Kidney (tissue), 14 donors: ENCODE data around the gene PHLDA1. TPM values are rescaled to one million over a fixed set of nuclear protein-coding genes. Genes with fewer than 3 reads are reported as not detected.

Source experiments
- DNase-seq, 5 donors: peaks; one replicate each; pipeline ENCODE4 v3.0.0-alpha.2; 2013 to 2020
- FAIRE-seq: peaks from 2 replicates; lab custom pipeline; 2012; peaks lifted over from hg19 to GRCh38; lab: Jason Lieb, UNC
- H3K27ac ChIP-seq, 2 donors: one replicate each; pipeline ENCODE4 v1.7.0; 2013; ENCODE audit warnings: low read depth in 2 of 2, low read length in 2 of 2, inconsistent platforms in 1 of 2
- H3K27me3 ChIP-seq: one replicate; pipeline ENCODE4 v1.7.1; 2013; ENCODE audit warnings: low read length, inconsistent platforms; ENCODE audit not compliant: control insufficient read depth, insufficient read depth
- H3K36me3 ChIP-seq, 3 donors: one replicate each; pipeline versions ENCODE4 v1.7.0 to v1.7.1; 2013; ENCODE audit warnings: low read length in 3 of 3, control low read depth in 1 of 3, inconsistent platforms in 1 of 3; ENCODE audit not compliant: insufficient read depth in 3 of 3, control insufficient read depth in 2 of 3
- H3K4me1 ChIP-seq, 3 donors: one replicate each; pipeline versions ENCODE4 v1.7.0 to v1.7.1; 2013; ENCODE audit warnings: low read length in 3 of 3, inconsistent platforms in 1 of 3, low read depth in 1 of 3; ENCODE audit not compliant: control insufficient read depth in 2 of 3, insufficient read depth in 2 of 3
- H3K4me3 ChIP-seq, 3 donors: one replicate each; pipeline versions ENCODE4 v1.7.0 to v1.8.1; 2013; ENCODE audit warnings: low read length in 3 of 3, control low read depth in 1 of 3, inconsistent platforms in 1 of 3
- H3K9ac ChIP-seq, 3 donors: one replicate each; pipeline versions ENCODE4 v1.7.0 to v1.7.1; 2013; ENCODE audit warnings: low read length in 3 of 3, control low read depth in 1 of 3, inconsistent platforms in 1 of 3
- H3K9me3 ChIP-seq, 3 donors: one replicate each; pipeline versions ENCODE4 v1.7.0 to v1.7.1; 2013; ENCODE audit warnings: low read length in 3 of 3, control low read depth in 1 of 3, inconsistent platforms in 1 of 3; ENCODE audit not compliant: control insufficient read depth in 2 of 3, insufficient read depth in 1 of 3
- CTCF ChIP-seq: IDR thresholded peaks from 3 replicates; pipeline ENCODE4 v1.5.1; 2012; ENCODE audit warnings: mild to moderate bottlenecking, moderate library complexity, borderline replicate concordance; ENCODE audit not compliant: insufficient read depth; ENCODE audit errors: extremely low read depth
- intact Hi-C: fragments of 100-400 bp; cut with DNase I; formaldehyde crosslinking; loops from one replicate; pipeline ENCODE4 v1.11.1; 2022
- polyA plus RNA-seq: library from polyadenylated mRNA; stranded (reverse); fragments of 350-450 nt; fragmentation: Illumina TruSeq; extraction: RNeasy Lipid Tissue Mini Kit (QIAGEN cat#74804); gene quantifications from one replicate; pipeline ENCODE4 v1.2.3, GENCODE V29; 2014; ENCODE audit warnings: low read depth, low replicate concordance; ENCODE audit not compliant: insufficient read depth
- total RNA-seq: library from RNA; stranded (reverse); fragmentation: NEBNext Ultra II Directional; extraction: Animal tissue kit (Norgen Biotek cat#: 25700); gene quantifications from one replicate; pipeline ENCODE4 v1.2.1, GENCODE V29; 2021
- donor health status: control.
- donor health status: control.
- donor health status: control.
- donor health status: control.
- donor health status: control.
- donor health status: DM: yes; HTN: yes; CAD: no.
- donor health status: Normal renal cell carcinoma (clear cell type).

PHLDA1 gene
- total and polyA plus RNA-seq, 2 donors from 2014 or later: 9.5 to 15.3 TPM

GRCh38 chr12:76002598-76003354 lies 28.8 kb downstream of the PHLDA1 start:
- TF ChIP-seq CTCF: no peak
- FAIRE-seq: no peak
- intact Hi-C loops: no loop called here
- Histone ChIP-seq H3K4me1 (no peaks in the 10 kb centered on the region), H3K9me3 (peaks cover 0 to 2% (median 0%) of the 10 kb centered on the region in 3 donors), H3K36me3 (no peaks in the 10 kb centered on the region), H3K27ac (no peak overlapping the region), H3K4me3 (no peak overlapping the region), H3K27me3 (no peaks in the 10 kb centered on the region), H3K9ac (no peak overlapping the region)
- DNase-seq: no peak

- no peak overlapping the region for H3K9ac ChIP-seq
- H3K9me3 ChIP-seq: no peaks in the 10 kb centered on the region
- no peak for TF ChIP-seq CTCF
- H3K27me3 ChIP-seq: no peaks in the 10 kb centered on the region
- no peaks in the 10 kb centered on the region for H3K36me3 ChIP-seq
- DNase-seq (no peak), FAIRE-seq (no peak)
- intact Hi-C loops: no loop called here
- H3K4me1 ChIP-seq: peaks cover 0 to 7% (median 0%) of the 10 kb centered on the region in 3 donors
- no peak overlapping the region for H3K27ac ChIP-seq
- no peak overlapping the region for H3K4me3 ChIP-seq
Measured at GRCh38 chr12:75998292-75999063, 33.1 kb downstream of the PHLDA1 start.

GRCh38 chr12:75997658-75998057 lies 33.9 kb downstream of the PHLDA1 start:
- Histone ChIP-seq H3K4me1 (peaks cover 0 to 7% (median 0%) of the 10 kb centered on the region in 3 donors), H3K9ac (no peak overlapping the region), H3K27me3 (no peaks in the 10 kb centered on the region), H3K4me3 (no peak overlapping the region), H3K27ac (no peak overlapping the region), H3K36me3 (no peaks in the 10 kb centered on the region), H3K9me3 (no peaks in the 10 kb centered on the region)
- intact Hi-C loops: no loop called here
- TF ChIP-seq CTCF: no peak
- DNase-seq (no peak), FAIRE-seq (no peak)
